ENCODE measurements around the gene DNAJB9. TPM values are rescaled to one million over a fixed set of nuclear protein-coding genes. Genes with fewer than 3 reads are reported as not detected.

DNAJB9 gene
- total and polyA plus RNA-seq, 9 of the 15 experiments (the other 6 are each of a cell fraction or from before 2014, with no cell fraction given), result 4.3 to 34.2 (median 9.6) TPM

- Histone ChIP-seq H3K36me3 (ENCODE audit: control insufficient read depth, insufficient read depth, low read length) (peaks cover 29% of the 10 kb centered on the region; the same call in 2 of the 3 replicates), H3K9me1 (ENCODE audit: control insufficient read depth, insufficient read depth, low read length) (no peaks in the 10 kb centered on the region), H3K9ac (ENCODE audit: insufficient read depth in 1 of 2, low read depth in 2 of 2, low read length in 2 of 2) (no peak overlapping the region), H3K27ac (ENCODE audit: extremely low read depth, low read depth, low read length) (no peak overlapping the region), H3K9me3 (replicated peaks; ENCODE audit: control insufficient read depth, insufficient read depth, low read depth, low read length) (peaks cover 14% of the 10 kb centered on the region), H3K27me3 (ENCODE audit: control insufficient read depth in 2 of 2, insufficient read depth in 2 of 2, low read length in 2 of 2) (no peaks in the 10 kb centered on the region), H4K20me1 (replicated peaks; ENCODE audit: control insufficient read depth, insufficient read depth, low read length) (no peaks in the 10 kb centered on the region), H3K79me2 (ENCODE audit: control insufficient read depth, insufficient read depth, low read length) (peaks cover 6% of the 10 kb centered on the region; the same call in 2 of the 3 replicates), H2AFZ (ENCODE audit: low read depth, low read length) (no peak overlapping the region), H3K4me2 (ENCODE audit: insufficient read depth, low read length) (no peak overlapping the region), H3K4me3 (no peak overlapping the region), H3K4me1 (replicated peaks in 1 of 2; ENCODE audit: control insufficient read depth in 2 of 2, insufficient read depth in 2 of 2, low read length in 2 of 2) (no peaks in the 10 kb centered on the region; a peak in 1 of 5 replicates)
- WGBS (ENCODE audit: insufficient coverage, low coverage, missing lambda C conversion rate), result 90% methylated on average over 4 of the region's 4 CpGs
- no peak for FAIRE-seq
- POLR2A ChIA-PET, result interaction anchor here (0.6 to 2.5 kb wide), 4 partner anchors 9 to 72 kb away, joined by 3 to 10 read pairs (median 6); partner anchors contain the start of genes DNAJB9 and THAP5
- CTCF ChIA-PET (ENCODE audit: low intra/inter-chr PET ratio), result no interaction called here
- in situ Hi-C loops (cut with MboI) (no loop called here), intact Hi-C loops (cut with micrococcal nuclease) (no loop called here)
- ATAC-seq, result 0 out of 3 replicates have a peak, but pooled peaks have one; percentile 11
- no TSS peak for BruUV-seq (replicated peaks)
- TF ChIP-seq ZNF174 (CRISPR knock-in tag; IDR thresholded peaks at IDR 0.05) (no peak), POLR2A (conservative IDR thresholded peaks at IDR 0.05) (peak; percentile 32; the same call in 1 of the 2 replicates), TARDBP (IDR thresholded peaks at IDR 0.05) (no peak)
- DNase-seq (ENCODE audit: extremely low read depth in 1 of 4, low spot score in 3 of 4), result no peak
Measured at GRCh38 chr7:108561047-108561619, 8.5 kb upstream of the DNAJB9 start.

- Histone ChIP-seq H2AFZ (ENCODE audit: low read depth, low read length) (no peak overlapping the region), H3K79me2 (ENCODE audit: control insufficient read depth, insufficient read depth, low read length) (peaks cover 52% of the 10 kb centered on the region), H3K27ac (ENCODE audit: extremely low read depth, low read depth, low read length) (no peak overlapping the region), H3K4me2 (ENCODE audit: insufficient read depth, low read length) (no peak overlapping the region), H3K27me3 (ENCODE audit: control insufficient read depth in 2 of 2, insufficient read depth in 2 of 2, low read length in 2 of 2) (no peaks in the 10 kb centered on the region), H3K4me1 (replicated peaks in 1 of 2; ENCODE audit: control insufficient read depth in 2 of 2, insufficient read depth in 2 of 2, low read length in 2 of 2) (peaks cover 0 to 11% of the 10 kb centered on the region in 2 experiments; a peak in 2 of 5 replicates), H3K9ac (ENCODE audit: insufficient read depth in 1 of 2, low read depth in 2 of 2, low read length in 2 of 2) (no peak overlapping the region), H3K9me1 (ENCODE audit: control insufficient read depth, insufficient read depth, low read length) (no peaks in the 10 kb centered on the region), H3K9me3 (replicated peaks; ENCODE audit: control insufficient read depth, insufficient read depth, low read depth, low read length) (no peaks in the 10 kb centered on the region), H4K20me1 (replicated peaks; ENCODE audit: control insufficient read depth, insufficient read depth, low read length) (no peaks in the 10 kb centered on the region), H3K4me3 (no peak overlapping the region), H3K36me3 (ENCODE audit: control insufficient read depth, insufficient read depth, low read length) (peaks cover 39% of the 10 kb centered on the region)
- intact Hi-C loops (cut with micrococcal nuclease), result no loop called here
- TF ChIP-seq PRDM10 (IDR thresholded peaks at IDR 0.05; ENCODE audit: partially characterized antibody) (no peak), RFX1 (IDR thresholded peaks at IDR 0.05) (peak; percentile 54), MEIS2 (IDR thresholded peaks at IDR 0.05; ENCODE audit: partially characterized antibody) (peak; percentile 26), NCOA6 (IDR thresholded peaks at IDR 0.05) (no peak), RCOR1 (IDR thresholded peaks at IDR 0.05; ENCODE audit: borderline replicate concordance in 1 of 2, low read depth in 2 of 2, low read length in 2 of 2) (0 out of 4 replicates have a peak, but pooled peaks of 1 of the 2 experiments have one; percentile 24), MYNN (IDR thresholded peaks at IDR 0.05) (peak; percentile 98), MYNN (CRISPR knock-in tag; IDR thresholded peaks at IDR 0.05) (no peak)
- in situ Hi-C loops (cut with MboI), result no loop called here
- DNase-seq (ENCODE audit: extremely low read depth in 1 of 4, low spot score in 3 of 4) (peak in 1 of 4 experiments; percentile 27), FAIRE-seq (no peak), ATAC-seq (no peak)
- no TSS peak for BruUV-seq (replicated peaks)
- ChIA-PET POLR2A (interaction anchor here (1.0 to 1.3 kb wide), 2 partner anchors 40 to 53 kb away, joined by 4 read pairs; partner anchors contain the start of gene PNPLA8), CTCF (ENCODE audit: low intra/inter-chr PET ratio) (no interaction called here)
Measured at GRCh38 chr7:108565987-108566386, 3.7 kb upstream of the DNAJB9 start.

Data from K562 (cell line).